ENCODE data around the gene ZNF521. TPM values are rescaled to one million over a fixed set of nuclear protein-coding genes. Genes with fewer than 3 reads are reported as not detected.

ZNF521 gene
- total and polyA plus RNA-seq, 2 donors (not counting 3 experiments of a cell fraction or from before 2014, with no cell fraction given), result 111 to 168 TPM

DNA sequence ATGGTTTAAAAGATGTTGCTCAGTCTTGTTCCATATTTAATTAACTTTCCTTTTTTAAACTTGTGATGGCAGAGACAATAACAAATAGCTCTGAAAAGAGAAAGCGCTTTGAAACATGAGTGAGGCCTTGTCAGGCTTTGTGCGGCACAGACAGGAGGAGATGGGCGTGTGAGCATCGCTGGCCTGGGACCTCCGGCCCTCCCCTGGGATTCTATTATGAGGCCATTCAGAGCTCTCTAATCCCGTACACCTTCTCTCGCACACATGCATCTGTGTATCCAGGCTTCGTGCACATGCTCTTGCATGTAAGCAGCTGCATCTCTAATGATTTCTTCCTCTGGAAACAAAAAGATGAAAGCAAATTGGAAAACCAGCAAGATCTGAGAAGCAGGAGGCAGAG is 313.7 kb downstream of the ZNF521 start:
- FAIRE-seq, result no peak
- dilution Hi-C loops (cut with MboI; ENCODE audit: extremely low pct_ligation_motif_present, low sequenced_read_pairs), result no loop called here
- H2AFZ ChIP-seq (ENCODE audit: low read depth, low read length), result no peak overlapping the region

More for the DNA sequence above, 313.7 kb downstream of the ZNF521 start:
- TF ChIP-seq MYC (IDR thresholded peaks at IDR 0.05; ENCODE audit: low read depth, low read length) (no peak), EZH2 (IDR thresholded peaks at IDR 0.05; ENCODE audit: borderline replicate concordance, low read depth, low read length, severe bottlenecking) (no peak), GATA2 (IDR thresholded peaks at IDR 0.05; ENCODE audit: insufficient read depth, insufficient read length, low read depth, low read length) (no peak), FOS (IDR thresholded peaks at IDR 0.05; ENCODE audit: borderline replicate concordance, insufficient read depth, low read length) (no peak), JUN (IDR thresholded peaks at IDR 0.05; ENCODE audit: borderline replicate concordance, insufficient read depth, insufficient read length, low read depth) (no peak), POLR2A (IDR thresholded peaks at IDR 0.05; ENCODE audit: low read depth, low read length) (no peak), POLR2AphosphoS5 (IDR thresholded peaks at IDR 0.05; ENCODE audit: insufficient read depth, low read depth, low read length) (no peak)
- TF ChIP-seq, protein P1, sequence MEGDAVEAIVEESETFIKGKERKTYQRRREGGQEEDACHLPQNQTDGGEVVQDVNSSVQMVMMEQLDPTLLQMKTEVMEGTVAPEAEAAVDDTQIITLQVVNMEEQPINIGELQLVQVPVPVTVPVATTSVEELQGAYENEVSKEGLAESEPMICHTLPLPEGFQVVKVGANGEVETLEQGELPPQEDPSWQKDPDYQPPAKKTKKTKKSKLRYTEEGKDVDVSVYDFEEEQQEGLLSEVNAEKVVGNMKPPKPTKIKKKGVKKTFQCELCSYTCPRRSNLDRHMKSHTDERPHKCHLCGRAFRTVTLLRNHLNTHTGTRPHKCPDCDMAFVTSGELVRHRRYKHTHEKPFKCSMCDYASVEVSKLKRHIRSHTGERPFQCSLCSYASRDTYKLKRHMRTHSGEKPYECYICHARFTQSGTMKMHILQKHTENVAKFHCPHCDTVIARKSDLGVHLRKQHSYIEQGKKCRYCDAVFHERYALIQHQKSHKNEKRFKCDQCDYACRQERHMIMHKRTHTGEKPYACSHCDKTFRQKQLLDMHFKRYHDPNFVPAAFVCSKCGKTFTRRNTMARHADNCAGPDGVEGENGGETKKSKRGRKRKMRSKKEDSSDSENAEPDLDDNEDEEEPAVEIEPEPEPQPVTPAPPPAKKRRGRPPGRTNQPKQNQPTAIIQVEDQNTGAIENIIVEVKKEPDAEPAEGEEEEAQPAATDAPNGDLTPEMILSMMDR (IDR thresholded peaks at IDR 0.05; ENCODE audit: extremely low read depth in 1 of 2, insufficient read depth in 1 of 2, low read depth in 1 of 2, low read length in 2 of 2), result no peak
- TF ChIP-seq, protein P2, sequence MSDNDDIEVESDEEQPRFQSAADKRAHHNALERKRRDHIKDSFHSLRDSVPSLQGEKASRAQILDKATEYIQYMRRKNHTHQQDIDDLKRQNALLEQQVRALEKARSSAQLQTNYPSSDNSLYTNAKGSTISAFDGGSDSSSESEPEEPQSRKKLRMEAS (IDR thresholded peaks at IDR 0.05; ENCODE audit: insufficient read depth, insufficient read length), result no peak
- H3K9me3 ChIP-seq (replicated peaks; ENCODE audit: control insufficient read depth, insufficient read depth, low read length), result no peaks in the 10 kb centered on the region
- no peaks in the 10 kb centered on the region for H3K36me3 ChIP-seq (ENCODE audit: control insufficient read depth in 2 of 2, extremely low read depth in 1 of 2, insufficient read depth in 2 of 2, low read length in 2 of 2)
- intact Hi-C loops (cut with micrococcal nuclease), result no loop called here
- H3K4me1 ChIP-seq (ENCODE audit: control insufficient read depth, extremely low read depth, insufficient read depth, low read length), result peaks cover 15% of the 10 kb centered on the region
- no peak overlapping the region for H3K9ac ChIP-seq (replicated peaks; ENCODE audit: extremely low read depth, insufficient read depth, low read length)
- H4K20me1 ChIP-seq (replicated peaks; ENCODE audit: control insufficient read depth, extremely low read depth, insufficient read depth, low read length), result no peaks in the 10 kb centered on the region
- no peak overlapping the region for H3K27ac ChIP-seq (ENCODE audit: insufficient read depth, low read depth, low read length)
- CTCF ChIA-PET, result no interaction called here
- no peaks in the 10 kb centered on the region for H3K27me3 ChIP-seq (ENCODE audit: control insufficient read depth in 2 of 2, insufficient read depth in 2 of 2, low read length in 2 of 2)
- H3K4me3 ChIP-seq (replicated peaks in 1 of 3; ENCODE audit: insufficient read depth in 1 of 3, low read depth in 1 of 3, low read length in 3 of 3), result no peak overlapping the region
- POLR2A ChIA-PET, result no interaction called here
- no peak for DNase-seq (ENCODE audit: low read depth, low spot score)
- no peak overlapping the region for H3K4me2 ChIP-seq (ENCODE audit: insufficient read depth, low read length)
- no peaks in the 10 kb centered on the region for H3K79me2 ChIP-seq (ENCODE audit: control insufficient read depth, insufficient read depth, low read length)
- no TSS peak for BruUV-seq (replicated peaks)
- H3K9me1 ChIP-seq (replicated peaks; ENCODE audit: control insufficient read depth, extremely low read depth, insufficient read depth, low read length), result no peaks in the 10 kb centered on the region

All from endothelial cell of umbilical vein (primary cell).